Pons (tissue), 1 donor: ENCODE data around the gene IFNL1.
"Not testable (repeated sequence)": the region's sequence is repeated elsewhere in the genome, so short reads cannot be mapped to it uniquely, and the experiment has no call there.

Experiments
- DNase-seq: peaks from one replicate; pipeline ENCODE4 v3.0.0-alpha.2; 2016; ENCODE audit warnings: low spot score

IFNL1 gene

GRCh38 chr19:39270036-39270871, 26.0 kb upstream of the IFNL1 start:
- DNase-seq: no peak

GRCh38 chr19:39273859-39274258, 22.3 kb upstream of the IFNL1 start:
- DNase-seq: not testable (repeated sequence)

GRCh38 chr19:39275578-39275977, 20.6 kb upstream of the IFNL1 start:
- no peak for DNase-seq

GRCh38 chr19:39276740-39277139, 19.5 kb upstream of the IFNL1 start:
- no peak for DNase-seq

GRCh38 chr19:39277598-39277997, 18.6 kb upstream of the IFNL1 start:
- DNase-seq: no peak

GRCh38 chr19:39282021-39282420, 14.2 kb upstream of the IFNL1 start:
- DNase-seq: no peak

- no peak for DNase-seq
Measured at GRCh38 chr19:39284032-39284431, 12.2 kb upstream of the IFNL1 start.

- DNase-seq: no peak
Measured at GRCh38 chr19:39293394-39293793, 2.8 kb upstream of the IFNL1 start.

- DNase-seq: no peak
Measured at GRCh38 chr19:39296906-39297305, 699 bp downstream of the IFNL1 start.

GRCh38 chr19:39297931-39298634, 1.9 kb downstream of the IFNL1 start:
- no peak for DNase-seq

- DNase-seq: no peak
Measured at GRCh38 chr19:39299404-39299803, 3.2 kb downstream of the IFNL1 start.

- DNase-seq: no peak
Measured at GRCh38 chr19:39299832-39300231, 3.6 kb downstream of the IFNL1 start.

- no peak for DNase-seq
Measured at GRCh38 chr19:39301021-39301420, 4.8 kb downstream of the IFNL1 start.

- DNase-seq: no peak
Measured at GRCh38 chr19:39301562-39301961, 5.4 kb downstream of the IFNL1 start.

- DNase-seq: no peak
Measured at GRCh38 chr19:39303373-39304184, 7.4 kb downstream of the IFNL1 start.

GRCh38 chr19:39304185-39304513, 7.9 kb downstream of the IFNL1 start:
- no peak for DNase-seq

- no peak for DNase-seq
Measured at GRCh38 chr19:39304701-39305571, 8.7 kb downstream of the IFNL1 start.

GRCh38 chr19:39306075-39306474, 9.9 kb downstream of the IFNL1 start:
- DNase-seq: no peak

- DNase-seq: no peak
Measured at GRCh38 chr19:39307046-39307821, 11.0 kb downstream of the IFNL1 start.

- no peak for DNase-seq
Measured at GRCh38 chr19:39307822-39308530, 11.8 kb downstream of the IFNL1 start.
